Nephron (organoid): ENCODE results near the gene ADGRB3.

Experiments
- H3K27ac Mint-ChIP-seq, 3 experiments: 2 replicates each; pipeline ENCODE4 v1.8.0; 2020; ENCODE audit warnings: mixed read lengths in 3 of 3, mild to moderate bottlenecking in 2 of 3, moderate library complexity in 1 of 3
- H3K27me3 Mint-ChIP-seq: 2 replicates; pipeline ENCODE4 v1.8.0; 2021; ENCODE audit warnings: low read depth, mild to moderate bottlenecking, moderate library complexity, mixed read lengths
- H3K36me3 Mint-ChIP-seq: 2 replicates; pipeline ENCODE4 v1.8.0; 2020; ENCODE audit warnings: low read depth, mixed read lengths
- H3K4me1 Mint-ChIP-seq: 2 replicates; pipeline ENCODE4 v1.8.0; 2020; ENCODE audit warnings: mixed read lengths
- H3K4me3 Mint-ChIP-seq, 3 experiments: 2 replicates each; pipeline ENCODE4 v1.8.0; 2020; ENCODE audit warnings: mild to moderate bottlenecking in 3 of 3, mixed read lengths in 3 of 3, moderate library complexity in 2 of 3
- H3K9me3 Mint-ChIP-seq: 2 replicates; pipeline ENCODE4 v1.8.0; 2020; ENCODE audit warnings: mixed read lengths
- CTCF ChIP-seq, 3 experiments: fragments of 200-600 bp; sonication (generic); IDR thresholded peaks; one replicate each; pipeline ENCODE4 v1.5.0; 2021; ENCODE audit warnings: antibody characterized with exemption in 3 of 3; ENCODE audit not compliant: unreplicated experiment in 3 of 3

ADGRB3 gene

GRCh38 chr6:68994521-68994920 lies 359.4 kb downstream of the ADGRB3 start:
- peaks cover 6% of the 10 kb centered on the region for H3K4me1 Mint-ChIP-seq
- H3K9me3 Mint-ChIP-seq, result no peaks in the 10 kb centered on the region
- H3K27ac Mint-ChIP-seq, result peak overlapping the region in 2 of 3 experiments; percentile 8 to 25
- H3K27me3 Mint-ChIP-seq, result no peaks in the 10 kb centered on the region
- no peaks in the 10 kb centered on the region for H3K36me3 Mint-ChIP-seq
- TF ChIP-seq CTCF (IDR thresholded peaks at IDR 0.05; ENCODE audit: unreplicated experiment in 3 of 3), result no peak
- H3K4me3 Mint-ChIP-seq, result no peak overlapping the region

GRCh38 chr6:69005199-69005598 lies 370.1 kb downstream of the ADGRB3 start:
- Mint-ChIP-seq H3K36me3 (no peaks in the 10 kb centered on the region), H3K4me3 (no peak overlapping the region), H3K27me3 (no peaks in the 10 kb centered on the region), H3K4me1 (no peaks in the 10 kb centered on the region), H3K27ac (no peak overlapping the region), H3K9me3 (no peaks in the 10 kb centered on the region)
- TF ChIP-seq CTCF (IDR thresholded peaks at IDR 0.05; ENCODE audit: unreplicated experiment in 3 of 3), result no peak

GRCh38 chr6:69007781-69008180 lies 372.7 kb downstream of the ADGRB3 start:
- TF ChIP-seq CTCF (IDR thresholded peaks at IDR 0.05; ENCODE audit: unreplicated experiment in 3 of 3), result no peak
- no peaks in the 10 kb centered on the region for H3K9me3 Mint-ChIP-seq
- no peaks in the 10 kb centered on the region for H3K36me3 Mint-ChIP-seq
- no peak overlapping the region for H3K4me3 Mint-ChIP-seq
- no peak overlapping the region for H3K27ac Mint-ChIP-seq
- H3K27me3 Mint-ChIP-seq, result no peaks in the 10 kb centered on the region
- H3K4me1 Mint-ChIP-seq, result no peaks in the 10 kb centered on the region

GRCh38 chr6:69012211-69012610 lies 377.1 kb downstream of the ADGRB3 start:
- Mint-ChIP-seq H3K27me3 (no peaks in the 10 kb centered on the region), H3K27ac (no peak overlapping the region)

GRCh38 chr6:69012876-69013275 lies 377.8 kb downstream of the ADGRB3 start:
- Mint-ChIP-seq H3K27ac (peak overlapping the region in 2 of 3 experiments; percentile 14 to 26), H3K4me3 (no peak overlapping the region), H3K27me3 (no peaks in the 10 kb centered on the region), H3K4me1 (no peaks in the 10 kb centered on the region), H3K9me3 (no peaks in the 10 kb centered on the region), H3K36me3 (no peaks in the 10 kb centered on the region)
- TF ChIP-seq CTCF (IDR thresholded peaks at IDR 0.05; ENCODE audit: unreplicated experiment in 3 of 3), result no peak

More at GRCh38 chr6:69012211-69012610, 377.1 kb downstream of the ADGRB3 start:
- H3K4me3 Mint-ChIP-seq, result no peak overlapping the region
- no peaks in the 10 kb centered on the region for H3K9me3 Mint-ChIP-seq
- no peaks in the 10 kb centered on the region for H3K36me3 Mint-ChIP-seq
- no peaks in the 10 kb centered on the region for H3K4me1 Mint-ChIP-seq
- TF ChIP-seq CTCF (IDR thresholded peaks at IDR 0.05; ENCODE audit: unreplicated experiment in 3 of 3), result no peak

- Mint-ChIP-seq H3K27ac (no peak overlapping the region), H3K27me3 (no peaks in the 10 kb centered on the region), H3K9me3 (no peaks in the 10 kb centered on the region), H3K36me3 (no peaks in the 10 kb centered on the region), H3K4me3 (no peak overlapping the region), H3K4me1 (no peaks in the 10 kb centered on the region)
- TF ChIP-seq CTCF (IDR thresholded peaks at IDR 0.05; ENCODE audit: unreplicated experiment in 3 of 3), result no peak
These were observed 383.8 kb downstream of the ADGRB3 start for GRCh38 chr6:69018906-69019305.
